ENCODE results near the gene SBF2. TPM values are rescaled to one million over a fixed set of nuclear protein-coding genes. Genes with fewer than 3 reads are reported as not detected.

SBF2 gene
- total and polyA plus RNA-seq, 2 of the 13 experiments (the other 11 are each of a cell fraction or from before 2014, with no cell fraction given), result 24.0 to 45.8 TPM

- Histone ChIP-seq H4K20me1 (ENCODE audit: insufficient read depth, low read length) (no peaks in the 10 kb centered on the region), H3K4me1 (ENCODE audit: insufficient read depth, low read length) (no peaks in the 10 kb centered on the region), H3K4me2 (ENCODE audit: low read depth, low read length) (no peak overlapping the region), H3K9ac (ENCODE audit: insufficient read depth, low read depth, low read length) (no peak overlapping the region), H3K4me3 (replicated peaks in 1 of 3; ENCODE audit: insufficient read depth in 1 of 3, low read depth in 2 of 3, low read length in 3 of 3) (no peak overlapping the region), H3K27ac (ENCODE audit: extremely low read length, insufficient read depth, low read length) (no peak overlapping the region), H3K9me3 (ENCODE audit: low read length) (no peaks in the 10 kb centered on the region), H3K79me2 (ENCODE audit: insufficient read depth, low read length) (no peaks in the 10 kb centered on the region), H3K36me3 (replicated peaks in 1 of 2; ENCODE audit: control insufficient read depth in 1 of 2, insufficient read depth in 2 of 2, low read length in 2 of 2) (no peaks in the 10 kb centered on the region), H2AFZ (ENCODE audit: low read length) (no peak overlapping the region), H3K27me3 (ENCODE audit: control insufficient read depth in 1 of 2, insufficient read depth in 2 of 2, low read length in 2 of 2) (no peaks in the 10 kb centered on the region)
- intact Hi-C loops (cut with micrococcal nuclease; ENCODE audit: unreplicated experiment), result no loop called here
- in situ Hi-C loops (cut with HindIII; ENCODE audit: extremely low pct_ligation_motif_present, low pct_unique_long_range_greater_than_20kb), result no loop called here
- WGBS (ENCODE audit: low lambda C conversion rate), result 93% methylated on average over 3 of the region's 3 CpGs
- TF ChIP-seq SP5 (CRISPR knock-in tag; IDR thresholded peaks at IDR 0.05; ENCODE audit: borderline replicate concordance, low read depth), result no peak
- TF ChIP-seq, protein P1, sequence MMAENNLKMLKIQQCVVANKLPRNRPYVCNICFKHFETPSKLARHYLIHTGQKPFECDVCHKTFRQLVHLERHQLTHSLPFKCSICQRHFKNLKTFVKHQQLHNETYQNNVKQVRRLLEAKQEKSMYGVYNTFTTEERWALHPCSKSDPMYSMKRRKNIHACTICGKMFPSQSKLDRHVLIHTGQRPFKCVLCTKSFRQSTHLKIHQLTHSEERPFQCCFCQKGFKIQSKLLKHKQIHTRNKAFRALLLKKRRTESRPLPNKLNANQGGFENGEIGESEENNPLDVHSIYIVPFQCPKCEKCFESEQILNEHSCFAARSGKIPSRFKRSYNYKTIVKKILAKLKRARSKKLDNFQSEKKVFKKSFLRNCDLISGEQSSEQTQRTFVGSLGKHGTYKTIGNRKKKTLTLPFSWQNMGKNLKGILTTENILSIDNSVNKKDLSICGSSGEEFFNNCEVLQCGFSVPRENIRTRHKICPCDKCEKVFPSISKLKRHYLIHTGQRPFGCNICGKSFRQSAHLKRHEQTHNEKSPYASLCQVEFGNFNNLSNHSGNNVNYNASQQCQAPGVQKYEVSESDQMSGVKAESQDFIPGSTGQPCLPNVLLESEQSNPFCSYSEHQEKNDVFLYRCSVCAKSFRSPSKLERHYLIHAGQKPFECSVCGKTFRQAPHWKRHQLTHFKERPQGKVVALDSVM (CRISPR knock-in tag; IDR thresholded peaks at IDR 0.05), result 0 out of 2 replicates have a peak, but pooled peaks have one; percentile 22
- TF ChIP-seq HCFC1 (IDR thresholded peaks at IDR 0.05; ENCODE audit: low read depth, low read length), result no peak
- peak; percentile 72 for TF ChIP-seq ZNF121 (CRISPR knock-in tag; IDR thresholded peaks at IDR 0.05)
- no peak for TF ChIP-seq ZNF558 (CRISPR knock-in tag; IDR thresholded peaks at IDR 0.05; ENCODE audit: borderline replicate concordance)
- no peak for TF ChIP-seq ASH2L (IDR thresholded peaks at IDR 0.05; ENCODE audit: insufficient read length, low read depth, low read length)
- BruUV-seq (replicated peaks), result no TSS peak
- no peak for DNase-seq (ENCODE audit: low spot score)
- ATAC-seq, result no peak
- POLR2A ChIA-PET, result no interaction called here
- CTCF ChIA-PET (ENCODE audit: low intra/inter-chr PET ratio, low total read pairs), result no interaction called here
- FAIRE-seq, result no peak
Measured at GRCh38 chr11:9916480-9916879, 377.5 kb downstream of the SBF2 start.

GRCh38 chr11:9914064-9914463 lies 380.0 kb downstream of the SBF2 start:
- intact Hi-C loops (cut with micrococcal nuclease; ENCODE audit: unreplicated experiment), result no loop called here
- Histone ChIP-seq H3K4me2 (ENCODE audit: low read depth, low read length) (no peak overlapping the region), H3K27me3 (ENCODE audit: control insufficient read depth in 1 of 2, insufficient read depth in 2 of 2, low read length in 2 of 2) (no peaks in the 10 kb centered on the region), H3K4me3 (replicated peaks in 1 of 3; ENCODE audit: insufficient read depth in 1 of 3, low read depth in 2 of 3, low read length in 3 of 3) (no peak overlapping the region), H3K79me2 (ENCODE audit: insufficient read depth, low read length) (no peaks in the 10 kb centered on the region), H3K27ac (ENCODE audit: extremely low read length, insufficient read depth, low read length) (no peak overlapping the region), H3K4me1 (ENCODE audit: insufficient read depth, low read length) (no peaks in the 10 kb centered on the region), H3K36me3 (replicated peaks in 1 of 2; ENCODE audit: control insufficient read depth in 1 of 2, insufficient read depth in 2 of 2, low read length in 2 of 2) (no peaks in the 10 kb centered on the region), H4K20me1 (ENCODE audit: insufficient read depth, low read length) (no peaks in the 10 kb centered on the region), H3K9ac (ENCODE audit: insufficient read depth, low read depth, low read length) (no peak overlapping the region), H3K9me3 (ENCODE audit: low read length) (no peaks in the 10 kb centered on the region), H2AFZ (ENCODE audit: low read length) (no peak overlapping the region)
- ChIA-PET CTCF (ENCODE audit: low intra/inter-chr PET ratio, low total read pairs) (no interaction called here), POLR2A (no interaction called here)
- BruUV-seq (replicated peaks), result no TSS peak
- FAIRE-seq, result no peak
- ATAC-seq, result no peak
- DNase-seq (ENCODE audit: low spot score), result no peak
- in situ Hi-C loops (cut with HindIII; ENCODE audit: extremely low pct_ligation_motif_present, low pct_unique_long_range_greater_than_20kb), result no loop called here
- 94% methylated on average over 2 of the region's 2 CpGs for WGBS (ENCODE audit: low lambda C conversion rate)
- TF ChIP-seq IKZF4 (CRISPR knock-in tag; IDR thresholded peaks at IDR 0.05; ENCODE audit: borderline replicate concordance, low read depth, not compliant biosample characterization) (no peak), NCOA1 (CRISPR knock-in tag; IDR thresholded peaks at IDR 0.05) (no peak), FOXP4 (CRISPR knock-in tag; IDR thresholded peaks at IDR 0.05) (no peak), YEATS4 (CRISPR knock-in tag; IDR thresholded peaks at IDR 0.05; ENCODE audit: borderline replicate concordance) (no peak), ZFY (CRISPR knock-in tag; IDR thresholded peaks at IDR 0.05) (no peak), NR2F2 (IDR thresholded peaks at IDR 0.05; ENCODE audit: borderline replicate concordance, low read depth) (no peak), BRCA1 (CRISPR knock-in tag; IDR thresholded peaks at IDR 0.05) (no peak), ZNF597 (CRISPR knock-in tag; IDR thresholded peaks at IDR 0.05) (no peak), AHR (CRISPR knock-in tag; IDR thresholded peaks at IDR 0.05) (no peak), SMARCE1 (IDR thresholded peaks at IDR 0.05; ENCODE audit: borderline replicate concordance) (no peak)
